Glomerular visceral epithelial cell (primary cell): ENCODE results near the gene TRPM7.

ENCODE experiments used
- DNase-seq: peaks from one replicate; pipeline ENCODE4 v3.0.0-alpha.2; 2016; ENCODE audit errors: extremely low spot score

TRPM7 gene

GRCh38 chr15:50562735-50563640, 123.6 kb downstream of the TRPM7 start:
- peak; percentile 7 for DNase-seq

GRCh38 chr15:50558012-50558411, 128.6 kb downstream of the TRPM7 start:
- no peak for DNase-seq

- DNase-seq, result no peak
These were observed 129.8 kb downstream of the TRPM7 start for GRCh38 chr15:50556642-50557371.

- no peak for DNase-seq
These were observed 134.4 kb downstream of the TRPM7 start for GRCh38 chr15:50552238-50552637.

GRCh38 chr15:50549326-50549725, 137.3 kb downstream of the TRPM7 start:
- DNase-seq, result peak; percentile 5

- no peak for DNase-seq
These were observed 140.0 kb downstream of the TRPM7 start, which contains the start of gene USP50 for GRCh38 chr15:50546566-50546965. TSS of gene USP50 (minus strand) at chr15:50546666. CDS start at chr15:50546525, 141 bp downstream.

- no peak for DNase-seq
These were observed 142.2 kb downstream of the TRPM7 start for GRCh38 chr15:50544368-50544767.

GRCh38 chr15:50543556-50543955, 143.0 kb downstream of the TRPM7 start:
- no peak for DNase-seq

- DNase-seq, result no peak
These were observed 143.7 kb downstream of the TRPM7 start for GRCh38 chr15:50542887-50543210.

- no peak for DNase-seq
These were observed 154.8 kb downstream of the TRPM7 start for GRCh38 chr15:50531766-50532165.

GRCh38 chr15:50531163-50531562, 155.4 kb downstream of the TRPM7 start:
- DNase-seq, result no peak

GRCh38 chr15:50523851-50524251, 162.7 kb downstream of the TRPM7 start:
- DNase-seq, result no peak

- no peak for DNase-seq
These were observed 166.7 kb downstream of the TRPM7 start for GRCh38 chr15:50519740-50520425.

GRCh38 chr15:50513001-50513400, 173.6 kb downstream of the TRPM7 start:
- no peak for DNase-seq
